ENCODE data around the gene PHLDB1. TPM values are rescaled to one million over a fixed set of nuclear protein-coding genes. Genes with fewer than 3 reads are reported as not detected.
"Not testable (repeated sequence)": the region's sequence is repeated elsewhere in the genome, so short reads cannot be mapped to it uniquely, and the experiment has no call there.

PHLDB1 gene
- total and polyA plus RNA-seq, 3 experiments from 2014 or later = 0.82 to 2.4 (median 1.9) TPM

DNA sequence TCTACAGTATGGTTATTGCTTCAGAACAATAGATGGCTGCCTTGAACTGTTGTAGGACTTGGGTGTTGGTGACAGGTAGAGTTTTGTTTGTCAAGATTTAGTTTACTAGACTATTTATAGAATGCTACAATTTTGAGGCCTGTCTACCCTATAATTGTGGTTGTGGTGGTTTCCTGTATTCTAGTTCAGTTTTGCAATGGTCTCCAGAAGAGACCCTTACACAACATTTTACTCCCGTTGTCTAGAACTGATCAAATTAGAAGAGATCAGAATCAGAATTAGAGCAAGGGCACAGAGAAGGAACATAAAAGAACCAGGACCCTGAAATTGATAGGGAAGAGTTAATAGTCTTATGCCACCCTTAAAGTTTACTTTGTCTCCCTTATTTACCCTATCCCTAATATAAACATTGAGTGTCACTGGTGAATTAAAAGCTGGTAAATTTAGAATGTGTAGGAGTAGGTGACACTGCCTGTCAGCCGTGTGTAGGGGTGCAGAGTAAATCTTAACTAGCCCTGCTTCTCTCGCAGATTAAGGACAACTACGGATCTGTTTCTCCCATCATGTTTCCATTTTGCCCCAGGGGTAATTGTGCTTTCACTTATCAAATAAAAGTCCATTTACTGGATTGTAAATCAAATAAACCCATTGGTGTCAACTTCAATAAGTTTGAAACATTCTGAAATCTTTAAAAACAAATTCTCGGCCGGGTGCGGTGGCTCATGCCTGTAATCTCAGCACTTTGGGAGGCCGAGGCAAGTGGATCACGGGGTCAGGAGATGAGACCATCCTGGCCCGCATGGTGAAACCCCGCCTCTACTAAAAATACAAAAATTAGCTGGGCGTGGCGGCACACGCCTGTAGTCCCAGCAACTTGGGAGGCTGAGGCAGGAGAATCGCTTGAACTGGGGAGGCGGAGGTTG, 10.9 kb upstream of the PHLDB1 start:
- Mint-ChIP-seq H3K4me1 (peaks cover 16 to 23% (median 22%) of the 10 kb centered on the region in 3 donors), H3K9me3 (no peaks in the 10 kb centered on the region), H3K27me3 (no peaks in the 10 kb centered on the region), H3K27ac (peak overlapping the region; percentile 25 to 83 (median 58)), H3K36me3 (peaks cover 4 to 83% (median 11%) of the 10 kb centered on the region in 3 donors), H3K4me3 (peak overlapping the region in 1 of 7 donors; percentile 7)
- H3K36me3 ChIP-seq (ENCODE audit: insufficient read depth, low read length) = peaks cover 45% of the 10 kb centered on the region
- H3K9me3 ChIP-seq (ENCODE audit: low read length) = no peaks in the 10 kb centered on the region
- ChIA-PET CTCF (interaction anchor here (1.0 to 7.0 kb wide), 3 partner anchors 10 to 22 kb away, joined by 3 to 57 read pairs (median 4); partner anchors contain the start of gene PHLDB1), POLR2A (no interaction called here)
- no peak for DNase-seq
- no peak overlapping the region for H3K27ac ChIP-seq (ENCODE audit: low read depth, low read length)
- H3K4me3 ChIP-seq (ENCODE audit: low read length) = no peak overlapping the region
- peaks cover 9% of the 10 kb centered on the region for H3K4me1 ChIP-seq (ENCODE audit: insufficient read depth, low read length)
- no peaks in the 10 kb centered on the region for H3K27me3 ChIP-seq (ENCODE audit: insufficient read depth, low read length, poor library complexity, severe bottlenecking)

- Histone ChIP-seq H3K4me3 (ENCODE audit: low read length) (no peak overlapping the region), H3K9me3 (ENCODE audit: low read length) (no peaks in the 10 kb centered on the region), H3K4me1 (ENCODE audit: insufficient read depth, low read length) (peaks cover 9% of the 10 kb centered on the region), H3K27ac (ENCODE audit: low read depth, low read length) (no peak overlapping the region), H3K27me3 (ENCODE audit: insufficient read depth, low read length, poor library complexity, severe bottlenecking) (no peaks in the 10 kb centered on the region), H3K36me3 (ENCODE audit: insufficient read depth, low read length) (peaks cover 53% of the 10 kb centered on the region)
- Mint-ChIP-seq H3K36me3 (peaks cover 4 to 87% (median 19%) of the 10 kb centered on the region in 3 donors), H3K27me3 (peaks cover 0 to 2% of the 10 kb centered on the region in 2 donors), H3K27ac (peak overlapping the region in 5 of 8 donors; percentile 24 to 58 (median 37)), H3K4me3 (no peak overlapping the region), H3K4me1 (peaks cover 16 to 23% (median 22%) of the 10 kb centered on the region in 3 donors), H3K9me3 (no peaks in the 10 kb centered on the region)
- DNase-seq = no peak
- ChIA-PET CTCF (interaction anchor here (7.0 kb wide), 1 partner anchor 9 kb away, joined by 57 read pairs; the partner anchor contains the start of gene PHLDB1), POLR2A (no interaction called here)
These were observed 9.9 kb upstream of the PHLDB1 start for GRCh38 chr11:118597556-118597955.

DNA sequence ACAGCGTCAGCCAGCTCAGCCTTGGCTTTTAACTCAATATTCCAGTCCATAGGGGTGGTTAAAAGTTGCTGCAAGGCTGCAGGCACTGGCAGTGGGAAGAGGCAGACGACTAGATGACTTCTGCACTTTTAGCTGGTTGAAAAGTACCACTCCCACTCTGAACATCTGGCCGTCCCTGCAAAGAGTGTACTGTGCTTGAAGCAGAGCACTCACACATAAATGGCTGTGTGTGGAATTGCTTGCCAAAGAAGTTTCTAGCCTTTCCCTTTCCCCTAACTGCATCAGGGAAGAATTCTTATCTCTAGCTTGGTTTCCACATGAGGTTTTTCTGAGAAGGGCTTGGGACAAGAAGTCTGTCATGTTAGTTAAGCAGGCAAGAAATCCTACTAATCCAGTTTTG, 5.1 kb upstream of the PHLDB1 start:
- ChIA-PET POLR2A (no interaction called here), CTCF (no interaction called here)
- Mint-ChIP-seq H3K27me3 (peaks cover 0 to 2% of the 10 kb centered on the region in 2 donors), H3K36me3 (peaks cover 0 to 54% (median 16%) of the 10 kb centered on the region in 3 donors), H3K4me1 (peaks cover 0 to 8% (median 6%) of the 10 kb centered on the region in 3 donors), H3K4me3 (no peak overlapping the region), H3K27ac (peak overlapping the region in 5 of 8 donors; percentile 19 to 76 (median 47)), H3K9me3 (no peaks in the 10 kb centered on the region)
- H3K27me3 ChIP-seq (ENCODE audit: insufficient read depth, low read length, poor library complexity, severe bottlenecking) = no peaks in the 10 kb centered on the region
- no peak overlapping the region for H3K4me3 ChIP-seq (ENCODE audit: low read length)
- peaks cover 29% of the 10 kb centered on the region for H3K36me3 ChIP-seq (ENCODE audit: insufficient read depth, low read length)
- H3K9me3 ChIP-seq (ENCODE audit: low read length) = no peaks in the 10 kb centered on the region
- DNase-seq = no peak
- no peaks in the 10 kb centered on the region for H3K4me1 ChIP-seq (ENCODE audit: insufficient read depth, low read length)
- H3K27ac ChIP-seq (ENCODE audit: low read depth, low read length) = no peak overlapping the region

DNA sequence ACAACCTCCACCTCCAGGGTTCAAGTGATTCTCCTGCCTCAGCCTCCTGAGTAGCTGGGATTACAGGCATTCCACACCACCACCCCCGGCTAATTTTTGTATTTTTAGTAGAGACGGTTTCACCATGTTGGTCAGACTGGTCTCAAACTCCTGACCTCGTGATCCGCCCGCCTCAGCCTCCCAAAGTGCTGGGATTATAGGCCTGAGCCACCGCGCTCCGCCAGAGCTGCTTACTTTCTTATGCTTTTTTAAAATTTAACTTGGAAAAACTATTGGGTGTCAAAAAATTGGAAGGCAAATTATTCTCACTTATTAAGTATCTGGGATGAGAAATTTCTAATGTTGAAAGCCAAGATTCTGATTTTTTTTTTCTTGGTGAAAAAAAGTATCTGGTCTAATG, 3.7 kb upstream of the PHLDB1 start:
- H3K27ac ChIP-seq (ENCODE audit: low read depth, low read length); H3K4me1 Mint-ChIP-seq; H3K4me3 ChIP-seq (ENCODE audit: low read length); POLR2A ChIA-PET; H3K4me1 ChIP-seq (ENCODE audit: insufficient read depth, low read length); H3K9me3 Mint-ChIP-seq; H3K9me3 ChIP-seq (ENCODE audit: low read length); DNase-seq; H3K27me3 Mint-ChIP-seq; H3K27me3 ChIP-seq (ENCODE audit: insufficient read depth, low read length, poor library complexity, severe bottlenecking): not testable (repeated sequence)
- peaks cover 23% of the 10 kb centered on the region for H3K36me3 ChIP-seq (ENCODE audit: insufficient read depth, low read length)
- peaks cover 0 to 40% (median 16%) of the 10 kb centered on the region in 3 donors for H3K36me3 Mint-ChIP-seq
- H3K4me3 Mint-ChIP-seq = peak overlapping the region in 1 of 7 donors; percentile 56
- CTCF ChIA-PET = interaction anchor here (0.7 to 7.7 kb wide), 2 partner anchors 9 to 593 kb away, joined by 3 to 57 read pairs; no protein-coding TSS in a partner anchor
- H3K27ac Mint-ChIP-seq = peak overlapping the region in 2 of 8 donors; percentile 46 to 79

DNA sequence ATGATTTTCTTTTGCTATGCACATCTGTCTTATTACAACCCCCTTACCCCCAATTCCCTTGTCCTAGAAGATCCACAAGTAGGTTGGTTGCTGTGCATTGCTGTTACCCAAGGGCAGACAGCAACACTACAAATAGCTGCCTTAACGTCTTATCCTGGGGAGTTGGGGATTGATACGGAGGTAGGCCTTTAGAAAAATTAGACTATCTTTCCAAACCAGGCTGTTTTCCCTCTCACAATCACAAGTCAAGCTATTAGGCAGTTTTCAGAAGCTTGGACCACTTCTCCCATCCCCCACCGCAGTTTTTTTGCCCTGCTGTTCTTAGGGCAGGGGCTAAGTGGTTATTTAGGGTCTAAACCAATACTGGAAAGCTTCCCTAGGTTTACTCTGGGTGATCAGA, 2.8 kb upstream of the PHLDB1 start:
- Mint-ChIP-seq H3K4me3 (peak overlapping the region in 1 of 7 donors; percentile 15), H3K27ac (peak overlapping the region in 7 of 8 donors; percentile 2 to 79 (median 61)), H3K27me3 (peaks cover 0 to 2% of the 10 kb centered on the region in 2 donors), H3K4me1 (peaks cover 12 to 18% (median 14%) of the 10 kb centered on the region in 3 donors), H3K36me3 (peaks cover 0 to 32% (median 16%) of the 10 kb centered on the region in 3 donors), H3K9me3 (no peaks in the 10 kb centered on the region)
- H3K4me3 ChIP-seq (ENCODE audit: low read length) = no peak overlapping the region
- ChIA-PET POLR2A (no interaction called here), CTCF (interaction anchor here (7.7 kb wide), 1 partner anchor 10 kb away, joined by 57 read pairs; no protein-coding TSS in a partner anchor)
- no peak overlapping the region for H3K27ac ChIP-seq (ENCODE audit: low read depth, low read length)
- peaks cover 23% of the 10 kb centered on the region for H3K36me3 ChIP-seq (ENCODE audit: insufficient read depth, low read length)
- H3K27me3 ChIP-seq (ENCODE audit: insufficient read depth, low read length, poor library complexity, severe bottlenecking) = no peaks in the 10 kb centered on the region
- no peak for DNase-seq
- H3K4me1 ChIP-seq (ENCODE audit: insufficient read depth, low read length) = peaks cover 9% of the 10 kb centered on the region
- no peaks in the 10 kb centered on the region for H3K9me3 ChIP-seq (ENCODE audit: low read length)

GRCh38 chr11:118605116-118605867, 2.1 kb upstream of the PHLDB1 start:
- Mint-ChIP-seq H3K36me3 (peaks cover 0 to 25% (median 10%) of the 10 kb centered on the region in 3 donors), H3K27ac (peak overlapping the region in 6 of 8 donors; percentile 21 to 93 (median 79)), H3K4me3 (peak overlapping the region in 1 of 7 donors; percentile 88), H3K27me3 (peaks cover 0 to 2% of the 10 kb centered on the region in 2 donors), H3K9me3 (no peaks in the 10 kb centered on the region), H3K4me1 (peaks cover 17 to 22% (median 17%) of the 10 kb centered on the region in 3 donors)
- CTCF ChIA-PET = interaction anchor here (1.0 to 7.7 kb wide), 2 partner anchors 11 to 401 kb away, joined by 3 to 57 read pairs; no protein-coding TSS in a partner anchor
- H3K27ac ChIP-seq (ENCODE audit: low read depth, low read length) = no peak overlapping the region
- H3K36me3 ChIP-seq (ENCODE audit: insufficient read depth, low read length) = peaks cover 15% of the 10 kb centered on the region
- H3K4me3 ChIP-seq (ENCODE audit: low read length) = no peak overlapping the region
- POLR2A ChIA-PET = no interaction called here
- H3K9me3 ChIP-seq (ENCODE audit: low read length) = no peaks in the 10 kb centered on the region
- no peak for DNase-seq
- H3K27me3 ChIP-seq (ENCODE audit: insufficient read depth, low read length, poor library complexity, severe bottlenecking) = no peaks in the 10 kb centered on the region
- peaks cover 15% of the 10 kb centered on the region for H3K4me1 ChIP-seq (ENCODE audit: insufficient read depth, low read length)

DNA sequence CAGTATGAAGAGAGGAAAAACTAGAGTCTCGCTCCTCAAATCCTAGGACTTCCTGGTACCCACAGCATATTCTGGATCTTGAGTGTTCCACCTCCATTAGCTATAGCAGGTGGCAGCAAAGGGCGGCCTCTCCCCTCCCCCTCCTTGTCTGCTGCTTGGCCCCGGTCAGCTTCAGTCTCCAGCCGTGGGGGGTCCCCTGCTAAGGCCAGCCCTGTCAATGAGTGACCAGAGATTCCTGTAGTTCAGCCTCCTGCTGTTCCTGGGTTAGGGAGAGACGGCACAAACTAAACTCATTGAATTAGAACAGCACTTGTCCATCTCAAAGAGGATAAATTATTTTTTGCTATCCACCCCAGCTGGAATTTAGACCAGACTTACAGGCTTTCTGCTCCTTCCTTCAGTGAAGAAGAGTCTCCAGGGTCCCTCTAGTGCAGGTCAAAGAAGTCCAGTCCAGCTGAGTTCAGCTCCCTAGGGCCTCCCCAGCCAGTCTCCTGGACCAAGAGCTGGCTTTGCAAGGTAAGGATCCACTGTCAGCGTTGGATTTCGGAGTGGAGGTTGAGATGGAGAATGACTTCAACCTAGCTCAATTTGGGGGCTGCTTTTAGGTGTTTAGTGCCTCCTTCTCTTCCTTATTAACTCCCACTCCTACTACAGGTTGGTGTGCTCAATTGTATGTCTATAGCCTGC, 1.1 kb upstream of the PHLDB1 start:
- Mint-ChIP-seq H3K9me3 (no peaks in the 10 kb centered on the region), H3K27me3 (peaks cover 0 to 4% of the 10 kb centered on the region in 2 donors), H3K36me3 (peaks cover 0 to 19% (median 10%) of the 10 kb centered on the region in 3 donors), H3K27ac (peak overlapping the region; percentile 6 to 93 (median 46)), H3K4me1 (peaks cover 21 to 27% (median 21%) of the 10 kb centered on the region in 3 donors), H3K4me3 (peak overlapping the region in 6 of 7 donors; percentile 27 to 83 (median 74))
- H3K27ac ChIP-seq (ENCODE audit: low read depth, low read length) = no peak overlapping the region
- H3K9me3 ChIP-seq (ENCODE audit: low read length) = no peaks in the 10 kb centered on the region
- no peak for DNase-seq
- H3K36me3 ChIP-seq (ENCODE audit: insufficient read depth, low read length) = peaks cover 10% of the 10 kb centered on the region
- POLR2A ChIA-PET = no interaction called here
- CTCF ChIA-PET = interaction anchor here (1.0 to 7.7 kb wide), 3 partner anchors 12 to 400 kb away, joined by 3 to 57 read pairs (median 3); no protein-coding TSS in a partner anchor
- H3K4me1 ChIP-seq (ENCODE audit: insufficient read depth, low read length) = peaks cover 21% of the 10 kb centered on the region
- no peak overlapping the region for H3K4me3 ChIP-seq (ENCODE audit: low read length)
- H3K27me3 ChIP-seq (ENCODE audit: insufficient read depth, low read length, poor library complexity, severe bottlenecking) = no peaks in the 10 kb centered on the region
